Stimulated activated CD4-positive, alpha-beta T cell treated with anti-CD3 and anti-CD28 coated beads, Interleukin-12 subunit alpha, Interleukin-12 subunit beta, amount 100 ng/mL, for 4 hours (primary cell): ENCODE data around the gene AOPEP.
A peak's percentile ranks its signal among the peaks of the same experiment; 100 is the strongest.

Experiments
- DNase-seq: peaks from one replicate; pipeline ENCODE4 v3.0.0-alpha.2; 2020

The AOPEP gene

DNA sequence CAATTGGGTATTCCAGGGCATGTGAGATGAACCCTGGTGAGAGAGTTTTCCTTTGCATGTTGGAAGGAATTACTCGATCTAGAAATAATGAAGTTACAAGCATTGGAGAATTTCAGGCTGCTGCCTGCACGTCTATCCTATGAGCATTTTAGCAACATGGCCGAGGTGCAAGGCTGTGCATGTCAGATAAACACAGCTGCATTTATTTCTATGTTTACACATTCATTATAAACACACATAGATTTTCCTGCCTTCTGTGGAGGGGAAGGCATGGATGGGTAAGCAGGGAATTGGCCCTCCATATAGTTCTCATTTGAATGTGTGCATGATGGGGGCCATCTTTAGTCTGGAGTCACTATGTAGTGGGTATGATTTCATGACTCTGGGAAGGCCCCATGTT, 42.3 kb downstream of the AOPEP start:
- DNase-seq: no peak

DNA sequence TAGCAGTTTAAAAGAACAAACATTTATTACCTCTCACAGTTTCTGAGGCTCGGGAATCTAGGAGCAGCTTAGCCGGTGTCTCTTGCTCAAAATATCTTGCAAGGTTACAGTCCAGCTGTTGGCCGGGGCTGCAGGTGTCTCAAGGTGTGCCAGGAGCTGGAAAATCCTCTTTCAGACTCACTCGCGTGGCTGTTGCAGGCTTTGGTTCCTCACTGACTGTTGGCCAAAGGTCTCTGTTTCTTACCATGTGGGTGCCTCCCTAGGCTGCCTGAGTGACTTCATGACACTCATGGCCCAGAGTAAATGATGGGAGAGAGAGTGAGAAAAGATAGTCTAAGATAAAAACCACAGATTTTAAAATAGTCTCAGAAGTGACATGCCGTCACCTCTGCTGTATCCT, 43.8 kb downstream of the AOPEP start:
- no peak for DNase-seq

DNA sequence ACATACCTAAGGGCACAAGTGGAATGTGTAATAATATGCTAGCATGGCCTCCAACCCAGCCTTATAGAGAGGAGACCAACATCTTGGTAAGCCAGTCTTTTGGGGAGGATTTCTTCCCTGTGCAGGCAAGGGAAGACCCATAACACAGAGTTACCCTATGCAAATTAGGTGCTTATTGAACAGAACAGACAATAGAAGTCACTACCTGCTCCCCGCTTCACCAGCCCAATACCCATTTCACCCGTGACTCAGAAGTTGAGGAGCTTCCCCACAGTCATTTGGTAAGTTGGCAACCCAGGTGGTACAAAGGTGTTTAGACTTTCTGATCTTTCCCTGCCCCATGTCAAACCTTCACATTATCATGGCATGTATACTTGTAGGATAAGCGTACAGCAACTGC, 44.6 kb downstream of the AOPEP start:
- no peak for DNase-seq

DNA sequence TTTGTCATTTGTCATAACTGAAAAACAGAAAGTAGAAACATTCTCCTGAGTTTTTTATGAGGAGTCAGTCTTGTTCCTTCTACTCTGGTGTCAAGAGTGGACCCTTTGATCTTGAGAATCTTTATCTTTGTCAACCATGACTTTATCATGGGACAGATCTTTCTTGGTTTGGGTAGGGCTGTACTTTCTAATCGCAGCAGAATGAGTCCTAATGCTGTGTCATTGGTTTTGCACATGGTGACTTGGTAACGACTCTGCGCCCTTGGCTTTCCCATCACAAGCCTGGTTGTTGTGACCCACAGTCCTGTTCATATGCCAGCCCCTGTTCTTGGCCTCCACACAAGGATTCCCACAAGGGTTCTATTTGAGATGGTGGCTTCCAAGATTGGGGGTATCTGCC, 45.6 kb downstream of the AOPEP start:
- DNase-seq: no peak

DNA sequence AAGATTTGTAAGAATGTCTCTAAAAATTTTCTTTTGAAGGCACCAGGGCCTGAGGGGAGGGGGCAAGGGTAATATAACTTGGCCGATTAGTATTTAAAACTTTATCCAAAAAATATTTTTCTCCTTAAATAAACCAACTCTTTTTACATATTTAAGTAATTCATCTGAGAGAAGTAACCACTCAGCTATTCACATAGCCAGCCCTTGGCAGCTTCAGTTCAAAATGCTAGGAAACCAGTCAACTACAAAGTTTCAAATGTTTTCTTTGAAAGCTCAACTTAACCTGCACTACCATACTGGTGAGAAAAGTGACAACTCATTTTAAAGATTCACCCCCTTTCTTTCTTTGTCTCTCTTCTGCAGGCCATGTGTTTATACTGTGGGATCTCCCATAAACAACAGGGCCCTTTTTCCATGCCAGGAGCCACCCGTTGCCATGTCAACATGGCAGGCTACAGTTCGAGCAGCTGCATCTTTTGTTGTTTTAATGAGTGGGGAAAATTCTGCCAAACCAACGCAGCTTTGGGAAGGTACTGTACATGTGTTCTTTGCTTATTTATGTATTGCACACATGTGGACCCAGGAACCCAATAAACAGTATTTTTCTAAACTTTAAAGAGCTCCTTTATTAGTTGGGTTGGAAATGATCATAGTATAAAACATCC, 46.3 kb downstream of the AOPEP start:
- DNase-seq: no peak

DNA sequence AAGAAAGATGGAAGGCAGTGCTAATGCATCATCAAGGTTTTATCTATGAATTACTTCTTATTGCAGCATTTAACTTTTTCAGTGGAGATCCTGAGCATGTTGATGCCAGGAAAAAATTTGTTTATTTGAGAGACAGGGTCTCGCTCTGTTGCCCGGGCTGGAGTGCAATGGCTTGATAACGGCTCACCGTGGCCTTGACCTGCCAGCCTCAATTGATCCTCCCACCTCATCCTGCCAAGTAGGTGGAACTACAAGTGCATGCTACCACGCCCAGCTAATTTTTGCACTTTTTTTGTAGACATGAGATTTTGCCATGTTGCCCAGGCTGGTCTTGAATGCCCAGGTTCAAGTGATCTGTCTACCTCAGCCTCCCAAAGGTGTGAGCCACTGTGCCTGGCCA, 47.2 kb downstream of the AOPEP start:
- no peak for DNase-seq

DNA sequence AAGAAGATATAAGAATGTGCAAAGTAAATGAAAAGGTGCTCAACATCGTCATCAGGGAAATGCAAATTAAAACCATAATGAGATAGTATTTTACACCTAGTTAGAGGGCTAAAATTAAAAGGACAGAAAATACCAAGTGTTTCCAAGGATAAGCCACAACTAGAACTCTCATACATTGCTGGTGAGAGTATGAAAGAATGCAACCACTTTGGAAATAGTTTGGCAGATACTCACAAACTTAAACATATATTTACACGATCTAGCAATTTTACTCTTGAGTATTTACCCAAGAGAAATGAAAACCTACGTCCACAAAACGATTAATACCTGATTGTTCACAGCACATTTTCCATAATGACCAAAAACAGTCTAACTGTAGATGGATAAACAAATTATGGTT, 51.5 kb downstream of the AOPEP start:
- no peak for DNase-seq

DNA sequence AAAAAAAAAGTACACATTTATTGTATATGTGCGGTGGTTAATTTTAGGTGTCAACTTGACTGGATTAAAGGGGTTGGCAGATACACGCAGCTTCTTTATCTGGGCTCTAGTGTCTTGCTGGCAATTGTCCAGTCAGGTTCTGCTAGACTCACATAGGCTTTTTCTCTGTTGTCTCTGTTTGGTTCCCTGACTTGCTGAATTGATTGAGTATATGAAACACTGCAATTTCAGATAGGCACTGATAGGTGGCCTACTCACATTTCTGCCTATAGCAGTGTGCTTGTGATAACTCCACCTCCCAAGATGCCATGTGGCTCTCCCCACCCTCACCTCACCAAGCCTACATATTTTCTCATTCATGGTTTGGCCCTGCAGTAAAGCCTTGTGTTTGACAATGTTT, 52.5 kb downstream of the AOPEP start:
- DNase-seq: no peak

DNA sequence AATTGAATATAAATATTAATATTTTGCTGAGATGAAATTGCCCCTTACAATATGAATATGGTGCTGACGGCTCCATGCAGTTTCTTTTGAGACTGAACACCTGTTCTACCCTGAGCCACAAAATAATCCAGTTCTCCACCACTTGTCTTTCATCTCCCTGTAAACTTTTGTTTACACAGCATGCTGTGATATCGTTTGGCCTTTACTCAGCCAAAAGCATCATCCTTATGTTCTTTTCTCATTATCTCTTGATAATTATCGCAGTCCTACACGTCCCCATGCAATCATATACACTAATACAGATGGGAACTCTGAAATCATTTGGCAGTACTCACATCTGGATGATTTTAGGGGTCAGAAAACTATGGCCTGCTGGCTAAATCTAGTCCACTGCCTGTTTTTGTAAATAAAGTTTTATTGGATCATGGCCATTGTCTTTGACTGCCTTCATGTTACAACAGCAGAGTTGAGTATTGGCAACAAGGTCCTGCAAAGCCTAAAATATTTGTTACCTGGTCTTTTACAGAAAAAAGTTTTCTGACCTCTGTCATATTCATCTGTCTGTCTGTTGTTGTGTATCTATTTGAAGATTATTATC, 53.3 kb downstream of the AOPEP start:
- no peak for DNase-seq

DNA sequence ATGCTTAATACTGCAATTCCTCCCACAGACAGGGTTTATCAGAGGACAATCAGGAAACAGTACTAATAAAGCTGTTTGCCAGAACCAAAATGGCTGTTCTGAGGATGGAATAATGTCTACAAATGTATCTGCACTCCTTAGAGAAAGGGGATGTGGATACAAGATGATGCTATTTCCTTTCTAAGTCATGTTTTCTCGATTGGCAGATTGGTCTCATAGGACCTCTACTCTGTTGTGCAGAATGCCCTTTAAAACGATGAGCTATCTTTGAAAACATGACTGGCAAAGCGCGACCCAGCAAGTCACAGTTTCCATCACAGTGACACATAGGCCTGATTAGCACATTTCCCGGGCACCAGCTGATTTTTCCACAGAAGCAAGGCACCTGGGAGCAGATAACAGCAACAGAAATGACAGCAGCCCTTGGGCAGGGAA, 54.0 kb downstream of the AOPEP start:
- no peak for DNase-seq

DNA sequence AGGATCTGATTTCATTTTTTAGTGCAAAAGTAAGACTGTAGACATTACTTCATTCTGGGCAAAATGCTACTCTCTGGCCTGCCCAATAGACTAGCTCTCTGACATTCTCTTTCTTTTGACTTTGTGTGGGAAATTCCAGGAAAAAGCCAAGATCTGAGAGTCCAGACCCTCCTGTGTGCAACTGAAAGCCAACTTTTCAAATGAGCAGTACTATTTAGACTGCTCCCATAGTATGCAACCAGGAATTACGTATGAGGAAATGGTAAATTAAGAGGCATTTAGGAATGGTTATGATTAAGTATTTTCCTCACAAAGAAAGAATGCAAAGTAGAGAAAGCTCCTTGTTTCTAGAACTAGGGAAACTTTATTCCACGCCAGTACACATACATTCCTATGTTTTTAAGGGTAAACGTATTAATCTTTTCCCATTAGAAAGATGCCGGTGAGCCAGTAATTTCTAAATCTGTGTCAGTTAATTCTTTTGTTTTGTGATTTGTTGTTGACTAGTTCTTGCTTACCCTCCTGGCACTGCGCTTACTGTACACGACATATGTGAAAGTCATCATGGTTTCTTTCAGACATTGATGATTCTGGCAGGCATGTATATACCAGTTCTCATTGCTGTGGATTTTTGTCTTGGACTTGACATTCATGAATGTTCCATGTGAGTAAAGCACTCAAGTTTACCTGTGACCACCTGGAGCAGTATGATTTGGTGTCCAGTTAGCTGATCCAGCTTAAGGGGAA, 56.0 kb downstream of the AOPEP start:
- DNase-seq: no peak

DNA sequence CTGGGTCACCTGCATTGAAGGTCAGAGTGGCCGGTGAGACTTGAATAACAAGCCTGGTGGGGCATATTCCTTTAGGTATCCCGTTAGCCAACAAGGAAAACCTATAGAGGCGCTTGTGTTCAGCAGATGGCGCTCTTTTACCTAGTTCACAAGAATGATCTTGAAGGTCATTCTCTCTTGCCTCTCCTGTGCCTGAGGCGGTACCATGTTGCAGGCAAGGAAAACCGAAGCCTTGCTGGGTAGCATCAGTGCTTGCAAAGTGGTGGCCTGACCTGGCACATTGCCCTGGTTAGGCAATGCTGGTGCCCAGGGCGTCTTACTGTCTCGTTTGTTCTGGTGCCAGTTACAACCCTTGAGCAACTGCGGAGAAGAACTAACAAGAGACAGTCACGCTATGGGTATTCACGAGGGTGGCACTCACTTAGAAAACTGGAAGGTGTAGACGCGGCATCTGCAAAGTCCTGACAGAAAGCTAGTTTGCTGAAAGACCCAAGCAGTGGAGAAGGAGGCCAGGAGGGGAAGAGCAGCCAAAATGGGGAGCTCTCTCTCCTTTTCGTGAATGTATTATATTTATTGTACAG, 56.7 kb downstream of the AOPEP start:
- DNase-seq: peak; percentile 19

DNA sequence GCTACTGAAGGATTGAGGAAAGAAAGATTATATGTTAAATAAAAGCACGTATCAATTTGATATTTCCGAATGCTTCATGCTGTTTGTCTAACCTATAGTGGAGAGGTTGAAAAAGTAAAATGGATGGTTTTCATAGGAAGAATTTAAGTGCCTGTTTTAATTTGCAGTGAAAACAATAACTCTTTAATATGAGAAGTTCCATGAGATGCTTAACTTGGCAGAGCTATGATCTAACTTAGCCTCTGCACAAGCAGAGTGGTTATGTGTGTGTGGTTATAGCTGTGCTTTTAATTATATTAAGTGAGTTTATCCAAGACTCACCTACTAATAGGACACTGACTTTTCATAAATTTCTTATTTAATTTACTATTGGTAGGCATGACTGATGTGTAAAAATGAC, 57.4 kb downstream of the AOPEP start:
- DNase-seq: no peak

DNA sequence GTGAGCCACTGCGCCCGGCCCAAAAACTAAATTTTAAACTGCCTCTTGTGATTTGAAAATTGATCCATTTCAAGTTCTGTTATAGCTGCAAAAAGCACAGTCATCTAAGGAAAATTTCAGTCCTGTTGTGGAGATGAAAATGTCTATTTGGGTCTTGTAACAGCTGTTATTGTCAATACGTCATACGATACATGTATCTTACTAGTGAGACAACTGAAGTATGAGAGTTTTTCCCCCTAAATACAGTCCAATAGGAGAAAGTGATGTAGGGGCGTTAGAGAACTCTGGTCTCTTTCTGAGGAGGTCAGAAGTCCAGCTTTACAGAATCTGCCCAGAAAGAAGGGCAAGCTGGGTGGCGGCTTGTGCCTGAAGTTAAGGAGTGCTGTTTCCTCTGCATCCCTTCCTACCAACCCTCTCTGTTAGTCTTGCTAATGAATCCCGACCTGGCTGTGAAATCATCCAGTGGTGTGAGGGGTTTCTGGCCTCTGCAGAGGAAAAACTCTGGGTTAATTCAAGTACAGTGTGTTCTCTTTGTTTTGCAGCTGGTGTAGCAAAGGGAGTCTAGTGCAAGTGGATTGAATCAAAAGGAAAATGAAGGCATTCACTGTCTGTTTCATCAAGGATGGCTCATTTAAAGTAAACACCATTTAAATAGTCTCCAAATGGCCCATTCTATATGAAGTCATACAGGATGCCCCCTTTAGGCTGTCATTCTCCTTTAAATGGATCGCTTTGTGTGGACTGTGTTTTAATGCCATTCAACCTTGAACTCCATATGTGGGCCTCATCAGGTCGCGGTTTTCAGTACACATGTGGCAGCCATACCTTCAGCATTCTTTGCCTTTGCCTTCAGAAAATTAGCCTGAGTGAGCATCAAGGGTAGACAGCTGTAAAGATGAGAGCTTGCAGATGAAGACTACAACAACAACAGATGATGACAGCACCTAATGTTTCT, 59.0 kb downstream of the AOPEP start:
- no peak for DNase-seq

DNA sequence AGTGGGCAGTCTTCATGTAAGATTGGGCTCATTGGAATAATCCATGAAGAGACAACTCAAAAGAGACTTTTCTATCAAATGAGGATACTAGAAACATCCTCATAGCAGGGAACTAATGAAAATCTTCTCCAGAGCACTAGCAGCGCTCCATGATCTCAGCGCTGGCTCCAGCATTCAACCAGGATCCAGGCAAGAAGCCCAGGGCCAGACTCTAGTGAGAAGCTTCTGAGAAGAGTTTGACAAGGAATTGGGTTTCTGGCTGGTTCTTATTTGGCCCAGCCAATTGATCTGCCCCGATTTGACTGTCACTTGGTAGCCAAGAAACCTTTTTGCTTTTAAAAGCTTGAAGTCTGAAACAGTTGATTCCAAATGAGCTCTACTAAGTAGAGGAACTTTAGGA, 60.1 kb downstream of the AOPEP start:
- DNase-seq: no peak

DNA sequence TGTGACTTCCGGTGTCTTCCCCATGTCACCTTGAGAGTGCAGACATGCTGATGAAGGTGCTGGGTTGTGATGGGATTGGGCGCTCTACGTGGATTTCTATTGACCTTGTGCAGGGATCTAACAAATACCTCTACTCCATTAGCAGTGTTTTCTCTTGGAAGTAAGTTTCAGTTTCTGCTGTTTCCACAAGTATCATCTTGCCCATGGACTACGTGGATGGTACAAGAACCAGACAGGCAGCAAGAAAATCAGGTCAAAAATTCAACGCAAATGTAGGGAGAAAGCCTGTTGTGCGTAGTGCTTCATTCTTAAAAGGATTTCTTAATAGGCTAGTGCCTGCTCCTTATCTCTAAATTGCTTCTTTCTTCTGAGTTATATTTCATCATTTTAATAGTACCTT, 60.8 kb downstream of the AOPEP start:
- DNase-seq: no peak

DNA sequence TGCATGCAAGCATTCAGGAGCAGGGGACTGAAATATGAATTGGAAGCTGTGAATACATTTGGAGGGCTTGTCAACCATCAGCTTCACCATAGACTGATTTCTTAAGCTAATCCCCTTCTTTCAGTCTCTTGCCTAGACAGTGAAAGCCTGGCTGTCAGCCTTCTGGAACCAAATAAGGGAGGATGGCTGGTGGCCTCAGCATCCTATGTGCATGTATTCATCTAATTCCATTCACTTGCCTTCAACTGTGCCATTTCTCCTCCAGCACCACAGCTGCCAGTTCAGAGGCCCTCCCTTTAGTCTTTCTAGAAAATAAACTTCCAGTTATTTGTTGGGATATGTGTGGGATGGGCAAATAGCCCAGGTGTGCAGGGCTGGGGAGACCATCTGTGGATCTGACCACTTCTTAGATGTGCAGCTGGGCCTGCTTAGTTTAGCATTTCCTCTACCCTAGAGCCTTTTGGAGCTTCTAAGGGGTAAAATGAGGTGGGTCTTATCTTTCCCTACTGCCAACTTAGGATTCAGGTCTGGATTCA, 62.1 kb downstream of the AOPEP start:
- no peak for DNase-seq

DNA sequence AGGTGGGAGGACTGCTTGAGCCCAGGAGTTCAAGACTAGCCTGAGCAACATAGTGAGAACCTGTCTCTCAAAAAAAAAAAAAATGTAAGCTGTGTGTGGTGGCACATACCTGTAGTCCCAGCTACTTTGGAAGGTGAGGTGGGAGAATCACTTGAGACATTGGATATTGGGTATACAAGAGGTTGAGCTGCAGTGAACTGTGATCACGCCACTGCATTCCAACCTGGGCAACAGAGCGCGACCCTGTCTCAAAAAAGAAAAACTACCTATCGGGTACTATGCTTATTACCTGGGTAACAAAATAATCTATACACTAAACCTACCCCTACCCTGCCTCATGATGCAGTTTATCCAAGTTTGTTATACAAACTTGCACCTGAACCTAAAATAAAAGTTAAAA, 64.9 kb downstream of the AOPEP start:
- no peak for DNase-seq

DNA sequence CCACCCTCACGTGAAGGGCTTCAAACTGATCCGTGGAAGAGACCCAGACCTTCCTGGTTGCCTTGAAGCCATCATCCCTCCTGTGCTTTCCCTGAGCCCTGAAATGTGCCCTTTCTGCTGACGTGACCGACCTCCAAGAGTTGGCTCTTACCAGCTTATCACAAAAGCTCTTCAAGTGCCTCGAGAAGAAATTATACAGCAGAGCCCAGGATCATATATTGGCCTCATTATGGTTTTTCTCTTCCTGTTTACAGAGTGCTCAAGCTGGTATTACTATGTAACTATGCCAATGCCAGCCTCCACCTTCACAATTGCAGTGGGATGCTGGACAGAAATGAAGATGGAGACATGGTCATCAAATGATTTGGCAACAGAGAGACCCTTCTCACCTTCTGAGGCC, 66.0 kb downstream of the AOPEP start:
- no peak for DNase-seq

DNA sequence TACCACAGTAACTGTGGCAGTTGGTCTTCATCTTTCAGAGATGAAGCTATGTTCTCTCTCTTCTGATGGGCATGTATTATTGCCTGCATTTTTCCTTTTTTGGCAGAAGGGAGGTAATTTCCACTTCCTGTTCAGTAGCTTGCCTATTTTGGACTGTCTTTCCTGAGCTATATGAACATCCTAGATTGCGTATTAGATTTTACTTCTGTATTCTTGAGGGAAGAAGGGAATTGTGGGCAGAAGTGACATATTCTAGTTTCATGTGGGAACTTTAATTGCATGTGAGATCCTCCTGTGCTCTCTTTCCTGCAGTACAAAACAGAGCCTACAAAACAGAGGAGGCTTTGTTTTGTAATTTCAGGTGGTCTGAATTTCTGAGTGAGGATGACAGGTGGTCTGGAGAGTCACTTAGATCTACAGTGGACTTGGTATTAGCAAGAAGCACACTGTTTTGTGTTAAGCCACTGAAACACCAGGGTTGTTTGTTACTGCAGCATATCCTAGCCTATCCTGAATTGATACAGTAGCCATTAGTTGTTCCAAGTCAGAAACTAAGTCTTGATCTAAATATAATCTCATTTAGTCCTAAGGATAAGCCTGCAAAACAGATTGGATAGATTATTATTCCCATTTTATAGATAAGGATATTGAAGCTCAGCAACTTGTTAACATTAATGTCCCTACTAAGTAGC, 68.1 kb downstream of the AOPEP start:
- DNase-seq: no peak

DNA sequence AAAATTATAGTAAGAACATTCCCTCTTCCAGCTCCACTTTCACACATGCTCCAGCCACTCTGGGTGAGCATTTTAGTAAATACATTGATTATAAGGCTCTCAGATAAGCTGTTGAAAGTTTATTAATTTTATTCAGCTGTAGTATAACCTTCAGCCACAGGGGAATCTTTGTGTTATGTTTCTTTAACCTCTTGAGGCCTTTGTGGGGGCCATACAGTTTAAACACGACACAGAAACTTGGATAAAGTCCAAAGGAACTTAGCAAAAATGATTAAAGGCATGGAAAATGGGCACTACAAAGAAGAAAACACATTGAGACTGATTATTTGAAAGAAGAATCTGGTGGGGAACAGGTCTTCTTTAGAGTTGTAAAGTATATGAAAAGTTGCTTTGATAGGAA, 70.2 kb downstream of the AOPEP start:
- no peak for DNase-seq

DNA sequence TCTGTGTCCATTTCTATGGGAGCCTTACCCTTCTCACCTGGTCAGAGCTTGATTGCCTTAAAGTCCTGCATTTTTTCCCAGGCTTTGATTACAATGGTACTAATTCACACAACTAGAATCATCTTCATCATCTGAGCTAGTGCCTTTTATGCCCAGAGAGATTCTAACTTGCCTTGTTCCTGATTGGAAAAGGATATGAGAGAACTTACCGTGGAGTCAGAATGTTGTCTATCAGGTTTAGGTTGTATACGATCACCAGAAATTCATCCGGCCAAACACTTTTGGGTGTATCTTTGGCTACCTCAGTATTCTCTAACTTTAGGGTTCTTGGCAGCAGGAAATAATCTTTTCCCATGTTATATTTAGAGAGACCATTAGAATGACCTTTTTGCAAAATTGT, 71.7 kb downstream of the AOPEP start:
- no peak for DNase-seq
